Neural cell (in vitro differentiated cells): ENCODE data around the gene IFNA13. TPM values are rescaled to one million over a fixed set of nuclear protein-coding genes. Genes with fewer than 3 reads are reported as not detected.
"Not testable (repeated sequence)": the region's sequence is repeated elsewhere in the genome, so short reads cannot be mapped to it uniquely, and the experiment has no call there.

ENCODE experiments used
- H2AFZ ChIP-seq: fragments of 200-600, 300-800 bp; sonication (generic), shearing (Covaris generic); 2 replicates; pipeline ENCODE4 v1.6.0; 2014; ENCODE audit warnings: low read depth, mild to moderate bottlenecking, antibody characterized with exemption, low read length, moderate library complexity
- H3F3A ChIP-seq: fragments of 200-600 bp; shearing (Covaris generic); 2 replicates; pipeline ENCODE4 v1.6.1; 2016; ENCODE audit warnings: mild to moderate bottlenecking, moderate library complexity, mixed read lengths, antibody characterized with exemption, low read length; ENCODE audit not compliant: insufficient read depth, poor library complexity, severe bottlenecking
- H3K27ac ChIP-seq: fragments of 200-600, 300-800 bp; sonication (generic), shearing (Covaris generic); 2 replicates; pipeline ENCODE4 v1.5.1; 2014; ENCODE audit warnings: mild to moderate bottlenecking, low read length, moderate library complexity
- H3K27me3 ChIP-seq: fragments of 300-800, 200-600 bp; sonication (generic), shearing (Covaris generic); 2 replicates; pipeline ENCODE4 v1.6.0; 2014; ENCODE audit warnings: mild to moderate bottlenecking, low read depth, low read length, moderate library complexity; ENCODE audit not compliant: insufficient read depth
- H3K36me3 ChIP-seq: fragments of 300-800, 200-600 bp; sonication (generic), shearing (Covaris generic); 2 replicates; pipeline ENCODE4 v1.5.1; 2014; ENCODE audit warnings: mild to moderate bottlenecking, antibody characterized with exemption, low read length, moderate library complexity; ENCODE audit not compliant: insufficient read depth
- H3K4me2 ChIP-seq: fragments of 300-800, 200-600 bp; sonication (generic), shearing (Covaris generic); 2 replicates; pipeline ENCODE4 v1.6.0; 2014; ENCODE audit warnings: mild to moderate bottlenecking, low read length
- H3K4me3 ChIP-seq: fragments of 300-800, 200-600 bp; sonication (generic), shearing (Covaris generic); 2 replicates; pipeline ENCODE4 v1.5.1; 2014; ENCODE audit warnings: mild to moderate bottlenecking, low read length, moderate library complexity
- H3K79me2 ChIP-seq: fragments of 200-600 bp; shearing (Covaris generic); replicated peaks from 2 replicates; pipeline ENCODE4 v1.6.0; 2014; ENCODE audit warnings: mild to moderate bottlenecking, low read length, moderate library complexity; ENCODE audit not compliant: insufficient read depth
- H3K9ac ChIP-seq: fragments of 300-800, 200-600 bp; sonication (generic), shearing (Covaris generic); 2 replicates; pipeline ENCODE4 v1.6.1; 2016; ENCODE audit warnings: mild to moderate bottlenecking, low read length, mixed read lengths
- H3K9me2 ChIP-seq: fragments of 200-600 bp; shearing (Covaris generic); 2 replicates; pipeline ENCODE4 v1.6.1; 2016; ENCODE audit warnings: mild to moderate bottlenecking, low read length, mixed read lengths; ENCODE audit not compliant: insufficient read depth
- H3K9me3 ChIP-seq: fragments of 200-600, 300-800 bp; sonication (generic), shearing (Covaris generic); 2 replicates; pipeline ENCODE4 v1.6.1; 2016; ENCODE audit warnings: mild to moderate bottlenecking, mixed run types, low read length, moderate library complexity, mixed read lengths
- H4K20me1 ChIP-seq: fragments of 200-600 bp; shearing (Covaris generic); 2 replicates; pipeline ENCODE4 v1.6.1; 2016; ENCODE audit warnings: mild to moderate bottlenecking, mixed run types; ENCODE audit not compliant: insufficient read depth
- CTCF ChIP-seq: fragments of 450-650 bp; IDR thresholded peaks from 2 replicates; pipeline ENCODE4 v1.5.1; 2014; ENCODE audit warnings: antibody characterized with exemption, mild to moderate bottlenecking, moderate library complexity; ENCODE audit not compliant: poor library complexity, severe bottlenecking
- EP300 ChIP-seq: fragments of 450-650 bp; conservative IDR thresholded peaks from 2 replicates; pipeline ENCODE4 v1.6.1; 2014; ENCODE audit warnings: antibody characterized with exemption, mild to moderate bottlenecking, moderate library complexity; ENCODE audit not compliant: poor library complexity, severe bottlenecking
- EZH2 ChIP-seq: fragments of 200-600, 300-800 bp; shearing (Covaris generic), sonication (generic); IDR thresholded peaks from 2 replicates; pipeline ENCODE4 v1.6.1; 2014; ENCODE audit warnings: antibody characterized with exemption, low read length, borderline replicate concordance, mild to moderate bottlenecking; ENCODE audit not compliant: insufficient read depth, poor library complexity, severe bottlenecking
- MXI1 ChIP-seq: fragments of 450-650 bp; conservative IDR thresholded peaks from 2 replicates; pipeline ENCODE4 v1.6.1; 2014; ENCODE audit warnings: antibody characterized with exemption, mild to moderate bottlenecking; ENCODE audit not compliant: poor library complexity, severe bottlenecking
- POLR2AphosphoS5 ChIP-seq: IDR thresholded peaks from 2 replicates; pipeline ENCODE4 v1.6.1; 2012
- RAD21 ChIP-seq: fragments of 450-650 bp; conservative IDR thresholded peaks from 2 replicates; pipeline ENCODE4 v1.6.1; 2014; ENCODE audit warnings: antibody characterized with exemption, mild to moderate bottlenecking, moderate library complexity
- REST ChIP-seq: IDR thresholded peaks from 2 replicates; pipeline ENCODE4 v1.6.1; 2012; ENCODE audit warnings: borderline replicate concordance
- TAF1 ChIP-seq: IDR thresholded peaks from 2 replicates; pipeline ENCODE4 v1.6.1; 2012; ENCODE audit warnings: low read depth
- polyA plus RNA-seq: library from polyadenylated mRNA; depleted of rRNA; stranded (reverse); fragments of >200 nt; gene quantifications from 2 replicates; pipeline ENCODE4 v1.2.3, GENCODE V29; 2014

IFNA13 gene
- polyA plus RNA-seq, 1 donor from 2014 or later: not detected

- Histone ChIP-seq H4K20me1 (no peaks in the 10 kb centered on the region), H3K9me3 (no peaks in the 10 kb centered on the region), H3K4me2 (no peak overlapping the region), H3K27me3 (no peaks in the 10 kb centered on the region), H3K36me3 (no peaks in the 10 kb centered on the region), H3K9ac (no peak overlapping the region), H2AFZ (no peak overlapping the region), H3K9me2 (no peaks in the 10 kb centered on the region), H3K4me3 (no peak overlapping the region), H3K79me2 (no peaks in the 10 kb centered on the region), H3K27ac (no peak overlapping the region), H3F3A (no peaks in the 10 kb centered on the region)
- TF ChIP-seq REST: no peak
- no peak for TF ChIP-seq POLR2AphosphoS5
- TF ChIP-seq TAF1: no peak
- TF ChIP-seq CTCF: no peak
- no peak for TF ChIP-seq RAD21
- TF ChIP-seq MXI1: no peak
Observed at GRCh38 chr9:21383627-21384026, 15.8 kb upstream of the IFNA13 start.

GRCh38 chr9:21381448-21382339 is 13.8 kb upstream of the IFNA13 start:
- Histone ChIP-seq H3K36me3 (no peaks in the 10 kb centered on the region), H3K4me2 (no peak overlapping the region), H3F3A (no peaks in the 10 kb centered on the region), H3K4me3 (no peak overlapping the region), H3K27ac (no peak overlapping the region), H4K20me1 (no peaks in the 10 kb centered on the region), H3K9ac (no peak overlapping the region), H3K79me2 (no peaks in the 10 kb centered on the region), H2AFZ (no peak overlapping the region), H3K9me3 (no peaks in the 10 kb centered on the region), H3K27me3 (no peaks in the 10 kb centered on the region), H3K9me2 (no peaks in the 10 kb centered on the region)
- no peak for TF ChIP-seq TAF1
- peak; percentile 65 for TF ChIP-seq REST
- TF ChIP-seq EP300: peak; percentile 55
- no peak for TF ChIP-seq CTCF
- TF ChIP-seq MXI1: no peak
- peak; percentile 51 for TF ChIP-seq POLR2AphosphoS5
- TF ChIP-seq EZH2: no peak
- TF ChIP-seq RAD21: no peak

- H3K36me3 ChIP-seq, H3K4me2 ChIP-seq, H3K9me2 ChIP-seq, H2AFZ ChIP-seq, H3K9ac ChIP-seq, H3F3A ChIP-seq, H3K9me3 ChIP-seq, H3K27ac ChIP-seq, H3K4me3 ChIP-seq, H3K27me3 ChIP-seq, H4K20me1 ChIP-seq, H3K79me2 ChIP-seq: not testable (repeated sequence)
Observed at GRCh38 chr9:21371467-21371866, 3.6 kb upstream of the IFNA13 start.
